Parathyroid adenoma (tissue), 2 donors: Measurements from ENCODE around the gene TMEM134.
"Not testable (repeated sequence)": the region's sequence is repeated elsewhere in the genome, so short reads cannot be mapped to it uniquely, and the experiment has no call there.

ENCODE experiments used
- H2AFZ ChIP-seq: fragments of 300-600 bp; sonication (generic); one replicate; pipeline ENCODE4 v1.7.0; 2017; ENCODE audit warnings: antibody characterized with exemption, mild to moderate bottlenecking
- H3K27ac ChIP-seq: fragments of 300-600 bp; sonication (generic); one replicate; pipeline ENCODE4 v1.7.0; 2017
- H3K27me3 ChIP-seq: fragments of 300-600 bp; sonication (generic); one replicate; pipeline ENCODE4 v1.7.0; 2017; ENCODE audit warnings: low read length; ENCODE audit not compliant: control insufficient read depth, insufficient read depth
- H3K36me3 ChIP-seq: fragments of 300-600 bp; sonication (generic); one replicate; pipeline ENCODE4 v1.7.0; 2017; ENCODE audit warnings: low read length; ENCODE audit not compliant: control insufficient read depth, insufficient read depth
- H3K4me1 ChIP-seq: fragments of 300-600 bp; sonication (generic); one replicate; pipeline ENCODE4 v1.7.0; 2017; ENCODE audit warnings: control low read depth
- H3K4me2 ChIP-seq: fragments of 300-600 bp; sonication (generic); one replicate; pipeline ENCODE4 v1.7.0; 2017; ENCODE audit warnings: low read length
- H3K4me3 ChIP-seq: fragments of 300-600 bp; sonication (generic); one replicate; pipeline ENCODE4 v1.7.0; 2017; ENCODE audit warnings: low read depth, low read length
- H3K79me2 ChIP-seq: fragments of 300-600 bp; sonication (generic); one replicate; pipeline ENCODE4 v1.7.0; 2017; ENCODE audit warnings: control low read depth
- H3K9ac ChIP-seq: fragments of 300-600 bp; sonication (generic); one replicate; pipeline ENCODE4 v1.7.0; 2017; ENCODE audit warnings: mild to moderate bottlenecking
- H3K9me3 ChIP-seq: fragments of 300-600 bp; sonication (generic); one replicate; pipeline ENCODE4 v1.7.0; 2017; ENCODE audit warnings: low read length; ENCODE audit not compliant: control insufficient read depth
- TF ChIP-seq, protein P1 (sequence below): fragments of 300-600 bp; sonication (generic); IDR thresholded peaks from one replicate; pipeline ENCODE4 v1.7.0; 2017; ENCODE audit warnings: antibody characterized with exemption, mild to moderate bottlenecking
- donor health status: primary hyperparathyroidism.

The TMEM134 gene, protein sequence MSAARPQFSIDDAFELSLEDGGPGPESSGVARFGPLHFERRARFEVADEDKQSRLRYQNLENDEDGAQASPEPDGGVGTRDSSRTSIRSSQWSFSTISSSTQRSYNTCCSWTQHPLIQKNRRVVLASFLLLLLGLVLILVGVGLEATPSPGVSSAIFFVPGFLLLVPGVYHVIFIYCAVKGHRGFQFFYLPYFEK

DNA sequence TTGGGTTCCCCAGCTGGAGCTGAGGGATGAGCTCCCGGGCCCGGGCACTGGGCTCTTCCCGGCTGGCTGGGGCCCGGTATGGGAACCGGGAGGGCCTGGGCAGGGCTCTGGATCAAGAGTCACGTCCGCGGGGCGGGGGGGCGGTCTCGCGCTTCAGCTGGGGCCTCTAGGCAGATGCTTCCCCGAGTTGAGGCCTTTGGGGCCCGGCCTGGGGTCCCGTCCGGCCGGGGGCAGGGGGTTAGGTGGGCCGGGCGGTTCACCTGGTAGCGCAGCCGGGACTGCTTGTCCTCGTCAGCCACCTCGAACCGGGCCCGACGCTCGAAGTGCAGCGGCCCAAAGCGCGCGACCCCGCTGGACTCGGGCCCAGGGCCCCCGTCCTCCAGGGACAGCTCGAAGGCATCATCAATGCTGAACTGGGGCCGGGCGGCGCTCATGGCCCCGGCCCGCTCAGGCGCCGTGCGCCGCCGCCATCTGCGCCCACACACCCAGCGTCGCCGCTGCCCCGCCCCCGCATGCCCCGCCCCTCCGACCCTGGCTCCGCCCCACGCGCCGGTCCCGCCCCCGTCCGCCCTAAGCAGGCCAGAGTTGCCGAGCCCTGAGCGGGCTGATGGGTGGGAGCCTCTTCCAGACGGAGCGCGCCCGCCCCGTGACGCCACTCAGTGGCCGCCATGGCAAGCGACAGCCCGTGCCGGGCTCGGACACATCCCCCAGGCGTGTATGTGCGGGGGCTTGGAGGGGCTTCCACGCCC, at the start of gene TMEM134:
Gene TMEM134, minus strand, starts transcription at position 493 of the 749 bp plus-strand sequence. Its CDS starts 59 bp downstream, at position 434.
- Histone ChIP-seq H3K79me2 (no peaks in the 10 kb centered on the region), H2AFZ (peak within 1 kb of the TSS; percentile 92), H3K9ac (peak within 1 kb of the TSS; percentile 53), H3K36me3 (no peaks in the 10 kb centered on the region), H3K4me1 (no peaks in the 10 kb centered on the region), H3K4me3 (peak within 1 kb of the TSS; percentile 76), H3K27me3 (no peaks in the 10 kb centered on the region), H3K4me2 (peak within 1 kb of the TSS; percentile 94), H3K9me3 (no peaks in the 10 kb centered on the region), H3K27ac (peak within 1 kb of the TSS; percentile 70)
- TF ChIP-seq, protein P1, sequence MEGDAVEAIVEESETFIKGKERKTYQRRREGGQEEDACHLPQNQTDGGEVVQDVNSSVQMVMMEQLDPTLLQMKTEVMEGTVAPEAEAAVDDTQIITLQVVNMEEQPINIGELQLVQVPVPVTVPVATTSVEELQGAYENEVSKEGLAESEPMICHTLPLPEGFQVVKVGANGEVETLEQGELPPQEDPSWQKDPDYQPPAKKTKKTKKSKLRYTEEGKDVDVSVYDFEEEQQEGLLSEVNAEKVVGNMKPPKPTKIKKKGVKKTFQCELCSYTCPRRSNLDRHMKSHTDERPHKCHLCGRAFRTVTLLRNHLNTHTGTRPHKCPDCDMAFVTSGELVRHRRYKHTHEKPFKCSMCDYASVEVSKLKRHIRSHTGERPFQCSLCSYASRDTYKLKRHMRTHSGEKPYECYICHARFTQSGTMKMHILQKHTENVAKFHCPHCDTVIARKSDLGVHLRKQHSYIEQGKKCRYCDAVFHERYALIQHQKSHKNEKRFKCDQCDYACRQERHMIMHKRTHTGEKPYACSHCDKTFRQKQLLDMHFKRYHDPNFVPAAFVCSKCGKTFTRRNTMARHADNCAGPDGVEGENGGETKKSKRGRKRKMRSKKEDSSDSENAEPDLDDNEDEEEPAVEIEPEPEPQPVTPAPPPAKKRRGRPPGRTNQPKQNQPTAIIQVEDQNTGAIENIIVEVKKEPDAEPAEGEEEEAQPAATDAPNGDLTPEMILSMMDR: no peak

DNA sequence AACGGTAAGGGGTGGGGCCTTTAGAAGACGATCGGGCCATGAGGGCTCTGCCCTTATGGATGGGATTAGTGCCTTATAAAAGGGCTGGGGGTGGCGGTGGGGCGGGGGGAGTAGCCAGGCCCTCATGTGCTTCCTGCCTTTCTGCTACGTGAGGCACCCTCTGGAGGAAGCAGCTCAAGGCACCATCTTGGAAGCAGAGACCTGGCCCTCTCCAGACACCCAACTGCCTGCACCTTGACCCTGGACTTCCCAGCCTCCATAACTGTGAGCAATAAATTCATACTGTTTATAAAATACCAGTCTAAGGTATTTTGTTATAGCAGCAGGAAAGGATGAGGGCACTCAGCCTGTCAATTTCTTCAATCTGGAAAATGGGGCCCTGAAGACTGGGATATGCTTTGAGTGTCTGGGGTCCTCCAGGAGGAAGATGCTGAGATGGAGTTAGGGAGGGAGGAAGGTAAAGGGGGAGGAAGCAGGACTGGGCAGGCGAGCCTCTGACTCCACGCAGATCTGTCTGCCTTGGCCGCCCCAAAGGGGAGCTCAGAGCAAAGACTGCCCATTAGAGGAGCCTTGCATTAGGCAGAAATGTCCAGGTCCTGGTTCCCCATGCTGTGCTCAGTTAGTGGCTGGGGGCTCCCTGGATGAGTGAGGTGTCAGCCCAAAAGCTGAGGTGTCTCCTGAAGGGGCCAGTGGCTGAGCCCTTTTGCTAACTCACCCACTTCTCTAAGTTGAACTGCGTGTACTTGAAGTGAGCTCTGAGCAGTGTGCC, 48.9 kb upstream of the TMEM134 start:
- Histone ChIP-seq H3K9me3 (no peaks in the 10 kb centered on the region), H3K27ac (no peak overlapping the region), H3K4me3 (no peak overlapping the region), H3K36me3 (no peaks in the 10 kb centered on the region), H3K27me3 (no peaks in the 10 kb centered on the region), H3K4me1 (no peaks in the 10 kb centered on the region), H3K79me2 (no peaks in the 10 kb centered on the region), H2AFZ (no peak overlapping the region), H3K4me2 (no peak overlapping the region), H3K9ac (no peak overlapping the region)
- TF ChIP-seq, protein P1: no peak

DNA sequence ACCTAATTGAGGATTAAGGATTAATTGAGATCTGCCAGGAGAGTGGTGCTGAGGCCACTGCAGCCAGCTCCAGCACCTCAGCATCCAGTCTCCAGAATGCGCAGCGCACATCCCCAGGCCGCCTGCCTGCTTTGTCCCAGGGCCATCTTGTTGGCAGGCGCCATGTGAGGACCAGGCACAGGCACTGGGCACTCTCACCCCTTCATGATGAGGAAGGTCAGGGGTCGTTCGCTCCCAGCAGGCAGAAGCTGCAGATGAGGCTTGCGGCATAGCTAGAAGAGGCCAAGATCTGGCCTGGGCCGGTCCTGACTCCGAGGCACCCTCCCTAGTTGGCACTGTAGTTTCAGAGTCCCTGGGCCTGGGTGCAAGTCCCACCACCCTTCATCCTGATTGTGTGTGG, 47.8 kb upstream of the TMEM134 start:
- Histone ChIP-seq H3K79me2 (no peaks in the 10 kb centered on the region), H3K36me3 (no peaks in the 10 kb centered on the region), H3K9me3 (no peaks in the 10 kb centered on the region), H3K27me3 (no peaks in the 10 kb centered on the region), H3K4me3 (no peak overlapping the region), H3K4me1 (no peaks in the 10 kb centered on the region), H3K9ac (no peak overlapping the region), H3K27ac (no peak overlapping the region), H2AFZ (no peak overlapping the region), H3K4me2 (no peak overlapping the region)
- TF ChIP-seq, protein P1: no peak

DNA sequence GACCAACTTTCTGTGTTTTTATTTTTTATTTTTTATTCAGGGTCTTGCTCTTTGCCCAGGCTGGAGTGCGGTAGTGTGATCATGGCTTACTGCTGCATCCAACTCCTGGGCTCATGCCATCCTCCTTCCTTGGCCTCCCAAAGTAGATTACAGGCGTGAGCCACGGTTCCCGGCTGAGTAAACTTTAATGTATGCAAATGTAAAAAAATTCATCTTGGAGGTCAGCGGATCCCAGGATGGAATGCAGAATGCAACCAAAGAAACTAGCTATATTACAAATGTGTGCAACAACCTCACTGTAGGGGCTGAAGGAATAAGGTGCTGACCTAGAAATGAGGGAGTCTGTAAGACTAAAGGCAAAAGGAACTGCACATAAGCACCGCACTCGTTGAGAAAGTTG, 45.1 kb upstream of the TMEM134 start:
- Histone ChIP-seq H3K27ac (no peak overlapping the region), H3K4me2 (no peak overlapping the region), H3K9me3 (no peaks in the 10 kb centered on the region), H2AFZ (no peak overlapping the region), H3K79me2 (no peaks in the 10 kb centered on the region), H3K4me3 (no peak overlapping the region), H3K9ac (no peak overlapping the region), H3K36me3 (no peaks in the 10 kb centered on the region), H3K4me1 (no peaks in the 10 kb centered on the region), H3K27me3 (no peaks in the 10 kb centered on the region)
- TF ChIP-seq, protein P1: no peak

DNA sequence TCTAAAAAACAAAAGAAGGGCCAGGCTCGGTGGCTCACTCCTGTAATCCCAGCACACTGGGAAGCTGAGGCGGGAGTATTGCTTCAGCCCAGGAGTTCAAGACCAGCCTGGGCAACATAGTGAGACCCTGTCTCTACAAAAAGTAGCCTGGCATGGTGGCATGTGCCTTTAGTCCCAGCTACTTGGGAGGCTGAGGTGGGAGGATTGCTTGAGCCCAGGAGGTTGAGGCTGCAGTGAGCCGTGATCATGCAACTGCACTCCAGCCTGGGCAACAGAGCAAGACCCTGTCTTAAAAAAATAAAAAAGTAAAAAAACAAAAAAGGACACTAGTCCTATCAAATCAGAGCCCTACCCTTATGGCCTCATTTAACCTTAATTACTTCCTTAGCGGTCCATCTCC, 42.5 kb upstream of the TMEM134 start:
- not testable (repeated sequence) for H3K27ac ChIP-seq, H3K9ac ChIP-seq, H3K4me2 ChIP-seq, H3K4me1 ChIP-seq, H3K9me3 ChIP-seq, H3K4me3 ChIP-seq, H3K27me3 ChIP-seq, H3K36me3 ChIP-seq, H3K79me2 ChIP-seq, H2AFZ ChIP-seq
